GM18873 (cell line): ENCODE results near the gene ZNF433.
"Not testable (repeated sequence)": the region's sequence is repeated elsewhere in the genome, so short reads cannot be mapped to it uniquely, and the experiment has no call there.

Experiments
- ATAC-seq: cut with Tn5 transposase; IDR thresholded peaks from one replicate; pipeline ENCODE4 v1.9.1; 2021; ENCODE audit warnings: mild to moderate bottlenecking, moderate library complexity, moderate number of reproducible peaks; ENCODE audit not compliant: unreplicated experiment, low FRiP score

Gene ZNF433

DNA sequence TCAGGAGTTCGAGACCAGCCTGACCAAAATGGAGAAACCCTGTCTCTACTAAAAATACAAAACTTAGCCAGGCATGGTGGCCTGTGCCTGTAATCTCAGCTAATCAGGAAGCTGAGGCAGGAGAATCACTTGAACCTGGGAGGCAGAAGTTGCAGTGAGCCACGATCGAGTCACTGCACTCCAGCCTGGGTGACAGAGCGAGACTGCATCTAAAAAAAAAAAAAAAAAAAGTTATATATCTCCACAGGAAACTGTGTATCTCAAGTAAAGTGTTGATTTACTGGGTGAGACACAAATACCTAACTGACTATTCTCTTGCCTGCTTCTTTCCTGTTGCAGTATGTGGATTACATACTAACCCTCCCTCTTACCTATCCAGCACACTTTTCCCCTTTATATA is 43.6 kb downstream of the ZNF433 start:
- not testable (repeated sequence) for ATAC-seq

DNA sequence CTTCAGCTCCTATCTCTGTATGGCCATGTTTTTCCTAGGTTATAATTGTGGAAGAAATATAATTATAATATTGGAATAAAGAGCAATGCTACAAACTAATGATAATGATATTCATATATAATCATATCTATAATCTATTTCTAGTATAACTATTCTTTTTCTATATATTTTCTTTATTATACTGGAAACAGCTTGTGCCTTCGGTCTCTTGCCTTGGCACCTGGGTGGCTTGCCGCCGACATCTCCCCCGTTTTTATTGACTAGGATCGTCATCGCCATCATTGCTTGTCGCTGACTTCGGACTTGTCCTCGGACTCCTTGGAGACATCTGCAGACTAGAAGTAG is 46.4 kb downstream of the ZNF433 start:
- no peak for ATAC-seq

DNA sequence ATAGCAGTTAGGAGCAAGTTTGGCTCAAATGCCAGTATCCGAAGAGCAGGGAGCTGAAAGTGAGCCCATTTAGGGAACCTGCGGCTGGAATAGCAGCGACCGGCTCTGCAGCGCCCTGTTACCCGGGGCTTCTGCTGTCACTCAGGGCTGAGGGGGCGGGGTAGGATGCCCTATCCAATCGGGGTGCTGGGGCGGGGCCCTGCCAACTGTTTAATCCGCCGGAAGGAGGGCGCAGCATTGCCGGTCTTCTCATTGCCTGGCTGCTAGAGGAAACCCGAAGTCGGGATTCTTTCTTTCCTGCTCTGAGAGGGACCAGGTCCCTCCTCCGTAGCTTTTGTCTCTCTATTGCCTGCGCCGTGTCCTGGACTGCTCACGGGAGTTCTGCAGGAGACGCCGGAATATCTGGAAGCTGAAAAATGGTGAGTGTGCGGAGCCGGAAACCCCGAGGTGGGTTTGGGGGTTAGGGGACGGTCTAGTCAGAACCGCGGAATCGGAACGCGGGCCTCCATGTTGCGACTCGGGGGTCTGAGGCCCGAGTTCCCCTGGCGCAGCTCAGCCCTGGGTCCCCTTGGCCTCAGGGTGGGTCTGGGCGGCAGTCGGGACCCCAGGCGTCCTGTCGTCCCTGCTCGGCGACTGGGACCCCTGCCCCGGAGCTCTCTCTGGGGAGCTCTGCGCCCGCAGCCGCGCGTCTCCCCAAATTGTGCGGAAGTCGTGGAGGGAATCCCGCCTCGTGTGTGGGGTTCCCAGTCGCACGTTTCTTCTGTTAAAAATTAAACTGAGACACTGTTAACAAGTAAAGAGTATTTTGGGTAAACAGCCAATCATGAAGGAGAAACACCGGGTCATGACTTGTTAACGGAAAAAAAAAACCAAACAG is 47.8 kb downstream of the ZNF433 start:
- ATAC-seq, result no peak

DNA sequence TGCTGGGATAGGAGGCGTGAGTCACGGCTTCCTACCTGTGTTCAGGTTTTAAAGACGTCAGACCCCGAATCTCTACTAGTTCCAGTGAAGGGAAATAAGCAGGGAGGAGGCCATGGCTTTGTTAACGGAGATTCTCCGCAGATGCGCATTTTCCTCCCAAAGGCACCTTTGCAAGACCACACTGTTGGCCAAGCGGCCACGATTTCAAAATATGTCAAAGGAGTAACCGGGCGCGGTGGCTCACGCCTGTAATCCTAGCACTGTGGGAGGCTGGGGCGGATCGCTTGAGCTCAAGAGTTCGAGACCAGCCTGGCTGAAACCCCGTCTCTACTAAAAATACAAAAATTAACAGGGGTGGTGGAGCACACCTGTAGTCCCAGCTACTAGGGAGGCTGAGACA is 48.7 kb downstream of the ZNF433 start:
- ATAC-seq, result no peak

DNA sequence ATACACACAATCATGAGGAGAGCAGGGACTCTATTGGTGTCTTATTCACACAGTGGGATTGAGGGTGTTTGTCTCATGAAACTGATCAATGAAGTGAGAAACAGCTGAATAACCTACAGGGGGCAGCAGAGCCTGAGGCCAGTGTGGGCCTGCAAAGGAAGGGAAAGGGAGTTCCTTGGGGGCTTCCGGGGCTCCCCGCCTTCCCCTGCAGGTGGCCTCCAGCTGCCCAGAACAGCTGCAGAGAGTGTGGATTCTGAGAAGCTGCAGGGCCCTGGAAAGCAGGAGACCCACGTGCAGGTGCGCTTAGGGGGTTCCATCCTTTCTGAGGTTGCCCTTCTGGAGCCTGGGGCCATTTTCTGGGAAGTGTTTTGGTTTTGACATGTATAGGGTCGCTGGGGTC is 50.5 kb downstream of the ZNF433 start:
- no peak for ATAC-seq

DNA sequence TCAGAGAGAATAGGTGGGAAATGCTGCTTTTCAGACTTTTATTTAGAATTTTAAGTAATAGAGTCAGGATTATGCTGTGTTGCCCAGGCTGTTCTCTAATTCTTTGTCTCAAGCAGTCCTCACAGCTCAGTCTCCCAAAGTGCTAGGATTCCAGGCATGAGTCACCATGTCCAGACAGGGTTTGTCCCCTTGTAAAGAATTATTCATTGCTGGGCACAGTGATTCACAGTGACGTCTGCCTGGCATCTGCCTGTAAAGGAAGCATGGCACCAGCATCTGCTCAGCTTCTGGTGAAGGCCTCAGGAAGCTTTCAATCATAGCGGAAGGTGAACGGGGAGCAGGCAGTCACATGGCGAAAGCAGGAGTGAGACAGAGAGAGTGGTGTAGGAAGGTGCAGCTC is 53.0 kb downstream of the ZNF433 start:
- ATAC-seq, result no peak

DNA sequence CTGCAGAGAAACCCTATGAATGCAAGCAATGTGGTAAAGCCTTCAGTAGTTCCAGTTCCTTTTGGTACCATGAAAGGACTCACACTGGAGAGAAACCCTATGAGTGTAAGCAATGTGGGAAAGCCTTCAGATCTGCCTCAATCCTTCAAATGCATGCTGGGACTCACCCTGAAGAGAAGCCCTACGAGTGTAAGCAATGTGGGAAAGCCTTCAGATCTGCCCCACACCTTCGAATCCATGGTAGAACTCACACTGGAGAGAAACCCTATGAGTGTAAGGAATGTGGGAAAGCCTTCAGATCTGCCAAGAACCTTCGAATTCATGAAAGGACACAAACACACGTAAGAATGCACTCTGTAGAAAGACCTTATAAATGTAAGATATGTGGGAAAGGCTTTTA is 56.0 kb downstream of the ZNF433 start:
- ATAC-seq, result no peak

DNA sequence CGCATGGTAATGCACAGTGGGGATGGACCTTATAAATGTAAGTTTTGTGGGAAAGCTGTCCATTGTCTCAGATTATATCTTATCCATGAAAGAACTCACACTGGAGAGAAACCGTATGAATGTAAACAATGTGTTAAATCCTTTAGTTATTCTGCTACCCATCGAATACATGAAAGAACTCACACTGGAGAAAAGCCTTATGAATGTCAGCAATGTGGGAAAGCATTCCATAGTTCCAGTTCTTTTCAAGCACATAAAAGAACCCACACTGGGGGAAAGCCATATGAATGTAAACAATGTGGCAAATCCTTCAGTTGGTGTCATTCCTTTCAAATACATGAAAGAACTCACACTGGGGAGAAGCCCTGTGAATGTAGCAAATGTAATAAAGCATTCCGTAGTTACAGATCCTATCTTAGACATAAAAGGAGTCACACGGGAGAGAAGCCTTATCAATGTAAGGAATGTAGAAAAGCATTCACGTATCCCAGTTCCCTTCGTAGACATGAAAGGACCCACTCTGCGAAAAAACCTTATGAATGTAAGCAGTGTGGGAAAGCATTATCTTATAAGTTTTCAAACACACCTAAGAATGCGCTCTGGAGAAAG is 56.9 kb downstream of the ZNF433 start:
- no peak for ATAC-seq

DNA sequence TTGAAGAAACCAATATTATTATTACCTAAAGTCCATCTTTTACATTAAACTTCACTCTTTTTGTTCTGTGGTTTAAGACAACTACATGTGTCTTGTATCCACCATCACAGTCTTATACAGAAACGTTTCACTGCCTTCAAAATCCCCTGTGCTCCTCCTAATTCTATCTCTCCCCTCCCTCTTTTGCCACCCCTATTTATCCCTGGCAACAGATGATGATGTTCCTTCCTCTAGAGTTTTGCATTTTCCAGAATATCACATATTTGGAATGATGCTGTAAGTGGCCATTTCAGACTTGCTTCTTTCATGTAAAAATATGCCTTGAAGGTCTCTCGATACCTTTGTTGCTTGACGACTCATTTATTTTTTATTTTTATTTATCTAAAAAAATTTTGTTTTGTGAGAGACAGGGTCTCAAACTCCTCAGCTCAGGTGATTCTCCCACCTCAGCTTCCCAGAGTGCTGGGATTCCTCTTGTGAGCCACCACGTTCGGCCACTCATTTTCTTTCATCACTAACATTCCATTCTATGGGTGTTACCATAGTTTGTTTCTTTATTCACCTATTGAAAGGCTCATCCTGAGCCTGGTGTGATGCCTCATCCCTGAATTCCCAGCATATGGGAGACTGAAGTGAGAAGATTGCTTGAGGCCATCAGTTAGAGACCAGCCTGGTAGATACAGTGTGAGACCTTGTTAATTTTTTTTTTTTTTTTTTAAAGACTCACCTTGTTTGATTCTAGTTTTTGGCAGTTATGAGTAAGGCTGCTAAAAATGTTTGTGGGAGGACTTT is 62.3 kb downstream of the ZNF433 start:
- no peak for ATAC-seq

DNA sequence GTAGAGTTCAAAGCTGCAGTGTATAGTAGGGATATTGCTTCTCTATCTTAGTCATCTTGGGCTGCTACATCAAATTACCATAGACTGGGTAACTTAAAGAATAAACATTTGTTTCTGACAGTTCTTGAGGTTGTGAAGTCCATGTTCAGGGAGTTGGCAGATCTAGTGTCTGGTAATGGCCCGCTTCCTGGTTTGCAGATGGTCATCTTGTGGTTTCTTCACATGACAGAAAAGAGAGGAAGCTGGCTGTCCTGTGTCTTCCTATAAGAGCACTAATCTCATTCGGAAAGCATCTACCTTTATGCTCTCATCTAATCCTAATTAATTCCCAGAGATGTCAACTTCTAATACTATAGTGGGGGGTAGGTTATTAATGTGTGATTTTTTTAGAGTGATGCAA is 64.4 kb downstream of the ZNF433 start:
- ATAC-seq, result no peak

DNA sequence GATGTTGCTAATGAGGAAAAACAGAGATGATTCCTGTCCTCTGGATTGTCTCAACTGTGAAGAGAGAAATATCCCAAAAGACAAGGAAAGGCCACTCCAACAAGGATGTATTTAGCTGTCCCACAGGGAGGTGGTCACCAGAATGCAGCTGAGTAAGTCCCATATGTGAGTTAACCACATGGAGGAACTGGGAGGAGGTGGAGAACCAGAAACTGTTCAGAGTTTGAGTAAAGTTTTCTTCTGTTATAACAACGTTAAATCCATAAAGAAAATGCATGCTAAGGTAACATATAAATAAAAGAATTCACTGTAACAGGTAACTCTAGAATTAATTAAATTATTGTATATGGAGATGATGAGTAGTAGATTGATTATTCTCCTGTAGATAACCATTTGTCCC is 65.3 kb downstream of the ZNF433 start:
- no peak for ATAC-seq

DNA sequence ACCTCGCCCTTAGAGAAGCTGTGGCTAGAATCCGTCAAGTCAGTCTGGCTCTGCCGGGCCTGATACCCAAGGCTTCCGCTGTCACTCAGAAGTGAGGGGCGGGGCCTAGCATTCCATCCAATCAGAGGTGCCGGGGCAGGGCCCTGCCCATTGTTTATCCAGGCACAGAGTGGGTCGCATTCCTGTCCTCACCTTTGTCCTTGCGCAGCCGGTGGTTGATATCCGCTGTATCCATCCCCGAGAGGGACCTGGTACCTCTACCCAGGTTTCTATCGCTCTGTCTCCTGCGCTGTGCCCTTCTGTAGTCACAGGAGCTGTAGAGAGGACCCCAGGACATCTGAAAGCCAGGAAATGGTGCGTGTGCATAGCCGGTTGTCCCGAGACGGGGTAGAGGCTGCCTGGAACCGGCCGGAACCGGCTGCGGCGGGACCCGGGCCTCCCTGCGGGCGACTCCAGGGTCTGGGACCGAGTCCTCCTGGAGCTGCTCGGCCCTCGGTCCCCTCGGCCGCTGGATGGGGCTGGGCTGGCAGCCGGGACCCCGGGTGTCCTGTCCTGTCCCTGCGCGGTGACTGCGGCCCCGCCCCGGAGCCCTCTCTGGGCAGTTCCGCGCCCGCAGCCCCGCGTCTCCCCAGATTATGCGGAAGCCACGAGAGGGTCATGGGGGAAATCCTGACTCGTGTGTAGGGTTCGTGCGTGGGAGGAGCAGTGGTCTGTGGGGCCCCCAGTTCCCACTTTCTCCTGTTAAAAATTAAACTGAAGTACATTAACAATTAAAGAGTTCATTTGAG is 70.4 kb downstream of the ZNF433 start, which contains the start of gene ZNF763:
TSS of gene ZNF763 (plus strand) at position 183 of the 788 bp plus-strand sequence. CDS start at position 352, 169 bp downstream.
- peak; percentile 86 for ATAC-seq
